HG02763 (cell line): ENCODE results near the gene MACROD2.
"Not testable (repeated sequence)": the region's sequence is repeated elsewhere in the genome, so short reads cannot be mapped to it uniquely, and the experiment has no call there.

Experiments
- ATAC-seq: cut with Tn5 transposase; IDR thresholded peaks from one replicate; pipeline ENCODE4 v1.9.1; 2021; ENCODE audit warnings: mild to moderate bottlenecking, moderate library complexity; ENCODE audit not compliant: unreplicated experiment

Gene MACROD2

DNA sequence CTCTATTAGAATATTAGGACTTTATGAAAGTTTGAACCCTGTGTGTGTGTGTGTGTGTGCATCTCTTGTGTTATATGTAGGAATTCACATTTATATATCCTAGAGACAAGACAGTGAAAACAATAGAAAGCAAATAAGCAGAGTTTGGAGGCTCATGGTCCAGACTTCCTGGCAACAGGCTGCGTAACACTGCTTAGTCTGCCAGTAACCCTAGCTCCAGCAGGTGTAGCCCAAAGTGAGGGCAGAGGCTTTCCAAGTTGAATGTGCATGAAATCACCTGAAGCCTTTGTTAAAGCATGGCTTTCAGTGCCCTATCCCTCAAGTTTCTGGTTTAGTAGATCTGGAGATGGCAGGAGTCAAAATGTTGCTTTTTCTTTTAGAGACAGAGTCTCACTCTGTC is 2008.0 kb downstream of the MACROD2 start:
- no peak for ATAC-seq

DNA sequence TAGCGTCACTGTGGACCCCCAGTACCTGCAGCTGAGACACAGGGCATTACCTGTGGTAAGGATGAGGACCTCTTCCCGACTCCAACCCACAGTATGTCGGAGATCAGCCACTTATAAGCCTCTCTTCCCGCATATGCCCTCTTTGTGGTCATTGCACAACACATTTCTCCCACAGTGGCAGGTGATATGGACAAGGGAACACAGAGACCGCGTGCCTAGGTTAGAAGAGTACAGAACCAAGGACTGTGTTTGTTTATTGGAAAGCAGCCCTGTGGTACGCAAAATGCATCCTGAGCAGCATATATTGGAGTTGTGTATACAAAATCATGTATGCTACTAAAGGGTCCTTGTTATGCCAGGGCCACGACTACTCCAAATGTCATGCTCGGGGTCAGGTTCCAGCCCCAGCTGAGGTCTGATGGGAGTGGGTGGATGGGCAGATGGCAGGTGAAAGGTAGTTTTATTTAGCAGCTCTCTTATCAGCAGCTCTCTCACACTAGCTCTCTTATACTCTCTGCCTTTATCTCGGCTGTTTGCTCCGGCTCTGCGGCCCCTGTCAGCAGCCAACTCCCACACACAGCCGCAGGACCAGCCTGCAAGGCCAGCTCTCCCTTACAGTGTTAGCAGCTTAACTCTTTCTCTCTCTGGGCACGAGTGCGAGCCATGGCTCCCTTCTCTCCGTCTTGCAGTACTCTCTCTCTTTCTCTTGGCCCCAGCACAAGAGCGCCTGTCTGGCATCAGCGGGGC is 2009.0 kb downstream of the MACROD2 start:
- no peak for ATAC-seq

- ATAC-seq = no peak
These were observed 2010.0 kb downstream of the MACROD2 start for GRCh38 chr20:16005021-16005914.

DNA sequence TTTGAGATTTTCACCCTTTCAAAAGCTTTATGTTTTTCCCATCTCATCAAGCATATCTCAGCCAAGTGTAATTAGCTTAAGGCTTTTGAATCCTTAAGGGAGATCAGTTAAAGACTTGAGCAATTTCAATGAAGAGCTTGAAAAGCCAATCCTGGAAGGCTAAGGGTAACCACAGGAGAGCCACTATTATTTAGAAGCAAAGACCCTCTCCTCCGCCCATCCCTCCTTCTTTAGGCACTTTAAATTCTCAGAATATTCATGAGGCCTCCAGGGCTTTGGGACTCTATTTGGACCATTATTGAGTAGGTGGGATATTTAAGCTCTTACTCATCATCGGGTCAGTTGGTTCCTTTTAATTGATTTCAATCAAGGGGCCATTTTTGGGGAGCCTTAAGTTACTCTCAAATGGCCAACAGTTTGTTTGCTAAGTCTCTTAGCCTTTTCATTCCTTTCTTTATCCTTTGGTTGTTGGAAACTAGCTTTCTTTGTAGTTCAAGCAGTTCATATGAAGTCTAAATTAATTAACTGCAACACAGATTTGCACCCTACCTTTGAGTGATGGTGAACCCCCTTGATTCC is 2010.7 kb downstream of the MACROD2 start:
- no peak for ATAC-seq

DNA sequence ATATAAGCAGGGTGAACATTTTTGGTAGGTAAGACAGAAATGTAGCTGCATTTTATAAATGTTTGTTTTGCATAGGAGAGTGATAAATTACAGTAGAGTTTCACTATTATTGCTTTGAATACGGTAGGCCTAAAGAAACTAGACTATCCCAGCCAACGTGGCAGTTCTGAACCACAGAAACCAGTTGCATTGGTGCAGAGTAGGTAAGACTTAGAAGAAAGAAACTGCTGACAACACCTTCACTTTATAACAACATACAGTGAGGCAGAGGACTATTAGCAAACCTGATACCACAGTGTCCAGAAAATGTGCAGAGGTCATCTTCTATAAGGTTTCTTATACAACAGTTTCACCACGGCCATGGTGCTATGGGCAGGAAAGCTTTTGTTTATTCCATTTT is 2011.8 kb downstream of the MACROD2 start:
- ATAC-seq = peak; percentile 91

- ATAC-seq = no peak
These were observed 2012.6 kb downstream of the MACROD2 start for GRCh38 chr20:16007962-16008361.

- no peak for ATAC-seq
These were observed 2015.7 kb downstream of the MACROD2 start for GRCh38 chr20:16011056-16011455.

DNA sequence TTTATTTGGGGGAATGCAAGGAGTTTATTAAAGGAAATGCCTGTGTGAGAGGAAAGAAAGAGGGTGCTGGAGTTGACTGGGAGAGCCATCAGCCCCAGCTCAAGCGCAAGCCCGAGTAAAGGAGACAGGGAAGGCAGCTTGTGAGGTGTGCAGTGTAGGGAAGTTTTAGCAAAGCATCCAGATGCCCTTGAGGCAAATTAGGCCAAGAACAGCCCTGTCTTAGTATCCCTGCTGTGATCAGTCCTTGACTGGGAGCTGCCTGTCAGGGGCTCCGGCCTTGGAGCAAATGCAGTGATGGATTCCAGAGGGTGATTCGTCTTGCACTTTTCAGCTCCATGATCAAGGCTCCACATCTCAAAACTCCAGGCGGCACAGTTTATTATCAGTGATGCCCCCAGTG is 2016.2 kb downstream of the MACROD2 start:
- no peak for ATAC-seq

DNA sequence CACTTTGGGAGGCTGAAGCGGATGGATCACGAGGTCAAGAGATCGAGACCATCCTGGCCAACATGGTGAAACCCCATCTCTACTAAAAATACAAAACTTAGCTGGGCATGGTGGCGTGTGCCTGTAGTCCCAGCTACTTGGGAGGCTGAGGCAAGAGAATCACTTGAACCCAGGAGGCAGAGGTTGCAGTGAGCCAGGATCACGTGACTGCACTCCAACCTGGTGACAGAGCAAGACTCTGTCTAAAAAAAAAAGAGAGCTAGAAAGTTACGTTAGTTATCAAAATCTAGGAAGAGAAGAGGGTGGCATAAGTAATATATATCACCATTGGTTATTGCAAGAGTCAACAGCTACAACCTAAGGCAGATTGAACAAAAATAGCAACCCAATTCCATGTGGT is 2017.6 kb downstream of the MACROD2 start:
- not testable (repeated sequence) for ATAC-seq

DNA sequence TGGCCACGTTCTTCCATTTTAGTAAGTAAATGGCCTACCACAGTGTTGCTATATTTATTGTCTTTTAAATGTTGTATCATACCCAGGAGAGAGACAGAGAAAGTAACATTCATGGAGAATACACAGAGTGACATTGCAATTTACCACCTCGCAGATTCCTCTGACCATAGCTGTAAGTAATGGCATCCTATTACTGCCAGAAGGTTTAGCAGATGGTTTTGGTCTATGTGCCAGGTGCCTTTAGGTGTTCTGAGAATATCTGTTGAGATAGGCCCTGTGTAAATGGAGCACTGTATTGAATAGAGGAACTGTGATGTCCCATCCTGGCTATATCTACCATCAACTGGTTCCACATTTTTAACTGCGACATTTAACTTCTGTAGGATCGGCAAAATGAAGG is 2018.3 kb downstream of the MACROD2 start:
- no peak for ATAC-seq

GRCh38 chr20:16014436-16014835 is 2019.1 kb downstream of the MACROD2 start:
- no peak for ATAC-seq

DNA sequence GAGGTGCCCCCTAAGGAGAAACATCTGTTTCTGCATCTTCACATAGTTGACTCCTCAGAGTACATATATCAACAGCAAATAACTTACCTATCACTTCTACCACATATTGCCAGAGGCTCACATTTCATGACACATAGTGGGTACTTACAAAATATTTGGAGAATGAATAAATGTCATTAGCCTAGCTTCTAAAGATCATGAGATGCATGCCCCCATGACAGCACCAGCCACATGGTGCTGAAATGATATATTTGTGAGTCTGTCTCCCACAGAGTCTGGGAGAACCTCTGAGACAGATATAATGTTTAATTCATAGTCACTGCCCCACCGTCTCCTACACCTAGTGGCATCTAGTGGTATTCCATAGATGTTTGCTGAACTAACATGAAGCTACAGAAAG is 2022.3 kb downstream of the MACROD2 start:
- no peak for ATAC-seq

GRCh38 chr20:16018881-16019280 is 2023.6 kb downstream of the MACROD2 start:
- ATAC-seq = no peak

DNA sequence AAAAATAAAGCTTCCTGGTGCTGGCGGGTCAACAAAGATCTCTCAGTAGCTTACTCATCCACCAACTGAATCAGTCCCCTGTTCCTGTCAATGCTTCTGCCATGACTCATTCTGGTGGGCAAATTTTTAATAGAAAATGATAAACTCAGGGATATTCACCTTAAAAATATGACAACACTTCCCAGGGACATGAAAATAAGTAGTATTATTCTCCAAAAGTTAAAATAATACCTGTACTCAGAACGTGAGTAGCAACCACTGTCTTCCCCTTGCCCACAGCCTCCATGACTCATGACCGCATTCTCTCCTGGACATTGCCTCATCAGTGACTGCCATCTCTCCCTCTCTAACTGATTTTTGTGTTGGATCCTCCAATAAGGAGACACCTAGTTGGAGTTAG is 2025.7 kb downstream of the MACROD2 start:
- ATAC-seq = no peak

- no peak for ATAC-seq
These were observed 2029.8 kb downstream of the MACROD2 start for GRCh38 chr20:16025084-16025483.

DNA sequence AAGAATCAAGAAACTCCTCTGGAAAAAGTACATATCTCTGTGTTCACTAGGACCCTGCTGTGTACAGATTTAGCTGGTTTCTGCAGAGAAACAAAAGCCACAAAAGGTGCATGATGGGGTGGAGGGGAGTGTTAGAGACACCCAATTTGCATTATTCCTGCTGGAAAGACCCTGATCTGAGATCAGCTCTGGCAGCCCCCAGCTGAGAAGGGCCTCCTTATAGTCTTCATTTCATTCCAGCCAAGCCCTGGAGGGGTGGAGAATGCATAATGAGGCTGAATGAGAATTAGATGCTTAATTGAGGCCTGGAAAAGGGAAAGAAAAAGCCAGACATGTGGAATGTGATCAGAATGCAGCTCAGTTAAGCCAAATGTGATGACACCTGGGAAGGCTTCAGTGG is 2032.4 kb downstream of the MACROD2 start:
- ATAC-seq = no peak

DNA sequence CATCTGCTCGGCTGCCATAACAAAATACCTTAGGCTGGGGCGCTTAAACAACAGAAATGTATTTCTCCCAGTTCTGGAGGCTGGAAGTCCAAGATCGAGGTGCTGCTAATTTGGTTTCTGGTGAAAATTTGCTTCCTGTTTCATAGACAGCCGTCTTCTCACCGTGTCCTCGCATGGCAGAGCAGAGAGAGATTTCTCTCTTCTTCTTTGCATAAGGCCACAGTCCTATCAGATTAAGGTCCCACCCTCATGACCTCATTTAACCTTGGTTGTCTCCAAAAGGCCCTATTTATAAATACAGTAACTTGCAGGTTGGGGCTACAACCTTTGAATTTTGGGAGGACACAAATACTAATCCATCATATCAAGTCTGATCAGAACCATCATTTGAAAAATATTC is 2033.6 kb downstream of the MACROD2 start:
- no peak for ATAC-seq

DNA sequence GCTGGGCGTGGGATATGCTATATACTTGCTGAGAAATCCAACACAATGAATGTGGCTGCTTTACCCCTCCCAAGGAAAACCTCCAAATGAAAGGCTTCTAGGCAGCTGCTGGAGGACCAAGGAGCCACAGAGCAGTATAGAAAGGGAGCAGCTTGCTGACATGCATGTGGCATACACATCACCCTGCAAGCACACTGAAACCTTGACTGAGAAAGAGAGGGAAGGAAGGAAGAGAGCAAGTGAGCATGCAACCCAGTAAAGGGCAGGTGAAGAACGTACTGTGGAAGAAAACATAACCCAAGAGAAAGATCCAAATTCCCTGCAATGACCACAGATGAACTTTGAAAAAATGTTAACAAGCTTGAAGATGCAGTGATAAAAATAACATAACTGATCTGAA is 2034.9 kb downstream of the MACROD2 start:
- no peak for ATAC-seq

GRCh38 chr20:16035576-16035975 is 2040.3 kb downstream of the MACROD2 start:
- ATAC-seq = no peak

- no peak for ATAC-seq
These were observed 2041.0 kb downstream of the MACROD2 start for GRCh38 chr20:16036331-16036730.

- ATAC-seq = no peak
These were observed 2045.4 kb downstream of the MACROD2 start for GRCh38 chr20:16040742-16041141.

- ATAC-seq = no peak
These were observed 2047.4 kb downstream of the MACROD2 start for GRCh38 chr20:16042731-16043130.
